ENCODE data around the gene VAMP3. TPM values are rescaled to one million over a fixed set of nuclear protein-coding genes. Genes with fewer than 3 reads are reported as not detected.

The VAMP3 gene
- total RNA-seq (137 and 148 TPM in 2 replicates), polyA plus RNA-seq (87.9 and 100 TPM in 2 replicates), polyA minus RNA-seq (93.3 and 99.7 TPM in 2 replicates), Bru-seq, nascent RNA (percentile 94 among the genes with signal in this experiment), BruChase-seq, experiment 1, labeled RNA remaining after a 6-hour chase (percentile 99 among the genes with signal in this experiment), BruChase-seq, experiment 2, labeled RNA remaining after a 2-hour chase (percentile 99 among the genes with signal in this experiment)
- 125 TPM in 2 replicates for polyA plus RNA-seq (2011; cell fraction: cytosol; rRNA removed)
- polyA plus RNA-seq (2011; cell fraction: nucleus; rRNA removed), result 49.9 and 53.6 TPM in 2 replicates
- polyA plus RNA-seq (2012), result 135 and 149 TPM in 2 replicates
- 20.4 TPM for polyA minus RNA-seq (2011; cell fraction: cytosol; rRNA and poly(A)+ RNA removed)
- polyA minus RNA-seq (2011; cell fraction: nucleus; rRNA and poly(A)+ RNA removed), result 24.6 and 35.9 TPM in 2 replicates
- long read RNA-seq, transcript VAMP3-202 (5 exons, 954 nt), result minor isoform, 5 of 238 reads
- long read RNA-seq, transcript VAMP3-201 (5 exons, 2,205 nt), result major isoform, 201 of 238 reads
- long read RNA-seq, partial matches to known transcripts, result 11 of 238 reads
- long read RNA-seq, other reads (novel, unspliced or antisense), result 21 of 238 reads

GRCh38 chr1:7770997-7771822 lies at the start of gene VAMP3:
VAMP3 (plus strand) TSS chr1:7771296; CDS start chr1:7771384, 88 bp downstream.
- Histone ChIP-seq H3K4me2 (ENCODE audit: insufficient read depth, low read length) (peak within 1 kb of the TSS; percentile 92), H3K9me1 (replicated peaks; ENCODE audit: control insufficient read depth, extremely low read depth, insufficient read depth, low read length) (no peaks in the 10 kb centered on the region), H3K79me2 (ENCODE audit: control insufficient read depth, insufficient read depth, low read length) (peaks cover 38% of the 10 kb centered on the region), H3K36me3 (ENCODE audit: control insufficient read depth in 2 of 2, extremely low read depth in 1 of 2, insufficient read depth in 2 of 2, low read length in 2 of 2) (peaks cover 0 to 2% of the 10 kb centered on the region in 2 experiments), H3K4me1 (ENCODE audit: control insufficient read depth, extremely low read depth, insufficient read depth, low read length) (peaks cover 12% of the 10 kb centered on the region), H3K9me3 (replicated peaks; ENCODE audit: control insufficient read depth, insufficient read depth, low read length) (no peaks in the 10 kb centered on the region), H4K20me1 (replicated peaks; ENCODE audit: control insufficient read depth, extremely low read depth, insufficient read depth, low read length) (peaks cover 2% of the 10 kb centered on the region), H3K27me3 (ENCODE audit: control insufficient read depth in 2 of 2, insufficient read depth in 2 of 2, low read length in 2 of 2) (no peaks in the 10 kb centered on the region), H2AFZ (ENCODE audit: low read depth, low read length) (peak within 1 kb of the TSS; percentile 97), H3K27ac (ENCODE audit: insufficient read depth, low read depth, low read length) (peak within 1 kb of the TSS; percentile 74), H3K4me3 (replicated peaks in 1 of 3; ENCODE audit: insufficient read depth in 1 of 3, low read depth in 1 of 3, low read length in 3 of 3) (peak within 1 kb of the TSS; percentile 86 to 99 (median 96)), H3K9ac (replicated peaks; ENCODE audit: extremely low read depth, insufficient read depth, low read length) (peak within 1 kb of the TSS; percentile 92)
- intact Hi-C loops (cut with micrococcal nuclease), result loop anchor here (1.0 to 10.0 kb wide), 3 partner anchors 12 to 986 kb away; partner anchors contain the start of gene CAMTA1
- FAIRE-seq, result peak; percentile 93
- TSS peak; percentile 39 for BruUV-seq (replicated peaks)
- no peak for TF ChIP-seq GATA2 (IDR thresholded peaks at IDR 0.05; ENCODE audit: insufficient read depth, insufficient read length, low read depth, low read length)
- no peak for TF ChIP-seq EZH2 (IDR thresholded peaks at IDR 0.05; ENCODE audit: borderline replicate concordance, low read depth, low read length, severe bottlenecking)
- no peak for TF ChIP-seq FOS (IDR thresholded peaks at IDR 0.05; ENCODE audit: borderline replicate concordance, insufficient read depth, low read length)
- TF ChIP-seq MYC (IDR thresholded peaks at IDR 0.05; ENCODE audit: low read depth, low read length), result no peak
- TF ChIP-seq MAX (IDR thresholded peaks at IDR 0.05; ENCODE audit: insufficient read depth, insufficient read length), result no peak
- no peak for TF ChIP-seq CTCF (IDR thresholded peaks at IDR 0.05; ENCODE audit: extremely low read depth in 1 of 2, insufficient read depth in 1 of 2, low read depth in 1 of 2, low read length in 2 of 2)
- TF ChIP-seq POLR2AphosphoS5 (IDR thresholded peaks at IDR 0.05; ENCODE audit: insufficient read depth, low read depth, low read length), result peak; percentile 71
- no peak for TF ChIP-seq JUN (IDR thresholded peaks at IDR 0.05; ENCODE audit: borderline replicate concordance, insufficient read depth, insufficient read length, low read depth)
- TF ChIP-seq POLR2A (IDR thresholded peaks at IDR 0.05; ENCODE audit: low read depth, low read length), result peak; percentile 70
- dilution Hi-C loops (cut with MboI; ENCODE audit: extremely low pct_ligation_motif_present, low sequenced_read_pairs), result no loop called here
- ChIA-PET CTCF (interaction anchor here (0.8 to 1.8 kb wide), 5 partner anchors 16 to 104 kb away, joined by 3 to 7 read pairs (median 3); no protein-coding TSS in a partner anchor), POLR2A (no interaction called here)
- DNase-seq (ENCODE audit: low read depth, low spot score), result peak; percentile 83

All from endothelial cell of umbilical vein (primary cell).